OCI-LY3 (cell line): ENCODE measurements around the gene ALDOC.

Source experiments
- H2AFZ ChIP-seq: fragments of 200-600, 300-600 bp; shearing (Covaris generic); 2 replicates; pipeline ENCODE4 v1.6.0; 2014; ENCODE audit warnings: antibody characterized with exemption, low read depth, low read length
- H3K27ac ChIP-seq: fragments of 200-600, 300-600 bp; sonication (generic); 2 replicates; pipeline ENCODE4 v1.5.1; 2014; ENCODE audit warnings: mild to moderate bottlenecking, low read length, moderate library complexity, mixed read lengths
- H3K27me3 ChIP-seq: fragments of 200-600, 300-600 bp; sonication (generic); 2 replicates; pipeline ENCODE4 v1.6.1; 2014; ENCODE audit warnings: low read depth, low read length, mixed read lengths
- H3K36me3 ChIP-seq: fragments of 200-600, 300-600 bp; sonication (generic); replicated peaks from 2 replicates; pipeline ENCODE3; 2014; ENCODE audit warnings: low read depth, low read length, mixed read lengths
- H3K4me1 ChIP-seq: fragments of 300-600, 200-600 bp; sonication (generic); 2 replicates; pipeline ENCODE4 v1.6.1; 2014; ENCODE audit warnings: low read length, mixed read lengths
- H3K4me2 ChIP-seq: fragments of 200-600, 300-600 bp; sonication (generic); 2 replicates; pipeline ENCODE4 v1.6.1; 2014; ENCODE audit warnings: low read length, mixed read lengths
- H3K4me3 ChIP-seq: fragments of 300-600, 200-600 bp; sonication (generic); 2 replicates; pipeline ENCODE4 v1.5.1; 2014; ENCODE audit warnings: antibody characterized with exemption, mild to moderate bottlenecking, low read length, moderate library complexity
- H3K79me2 ChIP-seq: fragments of 300-600, 200-600 bp; shearing (Covaris generic); 2 replicates; pipeline ENCODE4 v1.6.1; 2014; ENCODE audit warnings: mild to moderate bottlenecking, low read length, mixed read lengths
- H3K9ac ChIP-seq: fragments of 300-600, 200-600 bp; shearing (Covaris generic); 2 replicates; pipeline ENCODE4 v1.6.0; 2014; ENCODE audit warnings: mild to moderate bottlenecking, low read length, moderate library complexity
- H3K9me3 ChIP-seq: fragments of 200-600, 300-600 bp; shearing (Covaris generic); 2 replicates; pipeline ENCODE4 v1.6.1; 2014; ENCODE audit warnings: low read length, mixed read lengths; ENCODE audit not compliant: insufficient read depth
- H4K20me1 ChIP-seq: fragments of 200-600, 300-600 bp; sonication (generic); 2 replicates; pipeline ENCODE4 v1.6.1; 2016; ENCODE audit warnings: low read length, mixed read lengths; ENCODE audit not compliant: insufficient read depth
- EZH2phosphoT487 ChIP-seq: fragments of 200-600 bp; shearing (Covaris generic); IDR thresholded peaks from 2 replicates; pipeline ENCODE4 v1.6.1; 2018; ENCODE audit warnings: antibody characterized with exemption, mixed run types, low read depth
- TF ChIP-seq, protein P1 (sequence below): fragments of 200-600, 300-600 bp; sonication (generic); IDR thresholded peaks from 2 replicates; pipeline ENCODE4 v1.5.1; 2014; ENCODE audit warnings: antibody characterized with exemption, low read length, low read depth

Gene ALDOC

DNA sequence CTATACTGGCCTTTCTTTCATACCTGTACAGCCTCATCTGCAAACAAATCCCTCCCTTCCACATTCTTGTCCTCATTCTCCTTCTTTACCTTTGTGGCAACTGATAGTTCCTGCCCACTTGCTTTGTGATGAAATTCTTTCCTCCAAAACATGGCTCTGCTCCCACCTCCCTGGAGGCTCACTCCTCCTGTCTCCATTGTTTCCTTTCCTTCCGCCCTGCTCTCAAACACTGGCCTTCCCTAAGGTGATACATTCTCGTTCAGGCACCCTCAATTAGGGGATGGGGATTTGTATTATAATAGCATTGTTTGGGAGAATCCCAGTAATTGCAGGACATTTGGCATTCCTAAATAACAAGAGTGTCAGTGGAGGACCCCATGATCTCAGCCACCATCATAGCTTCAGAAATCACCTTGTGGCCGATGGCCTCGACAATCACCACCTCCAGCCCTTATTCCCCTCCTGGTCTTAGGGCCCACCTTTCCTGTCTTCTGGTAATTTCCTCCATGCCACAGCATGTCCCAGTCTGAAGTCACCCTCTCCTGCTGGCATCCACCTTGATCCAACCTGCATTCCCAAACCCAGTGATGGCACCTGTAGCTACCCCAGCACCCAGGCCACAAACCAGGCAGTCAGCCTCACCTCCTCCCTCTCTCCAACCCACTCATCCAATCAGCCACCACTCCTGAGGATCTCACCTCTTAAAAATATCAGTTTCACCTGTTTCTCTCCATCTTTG lies 32.1 kb downstream of the ALDOC start:
- H3K27ac ChIP-seq: 0 out of 2 replicates have a peak overlapping the region, but pooled peaks have one; percentile 8
- H3K27me3 ChIP-seq: no peaks in the 10 kb centered on the region
- TF ChIP-seq EZH2phosphoT487: no peak
- TF ChIP-seq, protein P1, sequence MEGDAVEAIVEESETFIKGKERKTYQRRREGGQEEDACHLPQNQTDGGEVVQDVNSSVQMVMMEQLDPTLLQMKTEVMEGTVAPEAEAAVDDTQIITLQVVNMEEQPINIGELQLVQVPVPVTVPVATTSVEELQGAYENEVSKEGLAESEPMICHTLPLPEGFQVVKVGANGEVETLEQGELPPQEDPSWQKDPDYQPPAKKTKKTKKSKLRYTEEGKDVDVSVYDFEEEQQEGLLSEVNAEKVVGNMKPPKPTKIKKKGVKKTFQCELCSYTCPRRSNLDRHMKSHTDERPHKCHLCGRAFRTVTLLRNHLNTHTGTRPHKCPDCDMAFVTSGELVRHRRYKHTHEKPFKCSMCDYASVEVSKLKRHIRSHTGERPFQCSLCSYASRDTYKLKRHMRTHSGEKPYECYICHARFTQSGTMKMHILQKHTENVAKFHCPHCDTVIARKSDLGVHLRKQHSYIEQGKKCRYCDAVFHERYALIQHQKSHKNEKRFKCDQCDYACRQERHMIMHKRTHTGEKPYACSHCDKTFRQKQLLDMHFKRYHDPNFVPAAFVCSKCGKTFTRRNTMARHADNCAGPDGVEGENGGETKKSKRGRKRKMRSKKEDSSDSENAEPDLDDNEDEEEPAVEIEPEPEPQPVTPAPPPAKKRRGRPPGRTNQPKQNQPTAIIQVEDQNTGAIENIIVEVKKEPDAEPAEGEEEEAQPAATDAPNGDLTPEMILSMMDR: no peak
- no peak overlapping the region for H3K9ac ChIP-seq
- no peak overlapping the region for H3K4me2 ChIP-seq
- no peaks in the 10 kb centered on the region for H4K20me1 ChIP-seq
- H2AFZ ChIP-seq: no peak overlapping the region
- peaks cover 46% of the 10 kb centered on the region for H3K4me1 ChIP-seq
- H3K9me3 ChIP-seq: no peaks in the 10 kb centered on the region
- H3K79me2 ChIP-seq: peaks cover 27% of the 10 kb centered on the region
- H3K4me3 ChIP-seq: no peak overlapping the region
- H3K36me3 ChIP-seq: peaks cover 34% of the 10 kb centered on the region

DNA sequence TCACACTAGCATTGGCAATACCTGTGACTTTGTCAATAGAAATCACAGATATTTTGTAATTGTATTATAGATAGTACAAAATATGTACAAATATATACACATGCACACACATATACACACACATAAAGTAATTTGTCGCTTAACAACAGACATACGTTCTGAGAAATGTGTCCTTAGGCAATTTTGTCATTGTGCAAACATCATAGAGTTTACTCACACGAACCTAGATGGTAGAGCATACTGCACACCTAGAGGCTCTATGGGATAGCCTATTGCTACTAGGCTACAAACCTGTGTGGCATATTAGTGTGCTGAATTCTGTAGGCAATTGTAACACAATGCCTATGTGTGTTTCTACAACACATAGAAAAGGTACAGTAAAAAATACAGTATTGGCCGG lies 35.3 kb downstream of the ALDOC start:
- Histone ChIP-seq H2AFZ (no peak overlapping the region), H3K4me3 (no peak overlapping the region), H3K36me3 (peaks cover 14% of the 10 kb centered on the region), H3K27me3 (no peaks in the 10 kb centered on the region), H3K79me2 (no peaks in the 10 kb centered on the region), H3K4me2 (no peak overlapping the region), H3K27ac (no peak overlapping the region), H4K20me1 (no peaks in the 10 kb centered on the region), H3K9me3 (no peaks in the 10 kb centered on the region), H3K4me1 (peaks cover 36% of the 10 kb centered on the region), H3K9ac (no peak overlapping the region)
- TF ChIP-seq EZH2phosphoT487: no peak
- TF ChIP-seq, protein P1: no peak

DNA sequence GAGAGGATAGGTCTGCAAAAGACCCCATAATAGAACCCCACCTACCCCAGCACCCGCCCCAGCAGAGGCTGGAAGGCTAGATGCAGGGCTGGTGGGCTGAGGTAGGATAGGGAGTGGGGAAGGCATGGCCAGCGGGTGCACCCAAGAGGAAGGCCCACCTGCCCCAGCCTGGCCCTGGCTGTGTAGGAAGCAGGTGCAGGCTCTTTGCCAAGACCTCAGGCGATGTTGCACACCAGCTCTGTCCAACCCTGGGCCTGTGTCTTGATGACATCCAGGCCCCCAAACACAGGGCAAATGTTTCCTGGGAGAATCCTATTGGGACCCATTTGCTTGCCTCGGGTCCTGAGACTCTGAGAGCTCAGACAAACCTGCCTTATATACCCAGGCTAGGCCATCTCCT lies 36.5 kb downstream of the ALDOC start:
- Histone ChIP-seq H2AFZ (no peak overlapping the region), H3K9me3 (no peaks in the 10 kb centered on the region), H3K27me3 (no peaks in the 10 kb centered on the region), H3K27ac (no peak overlapping the region), H3K9ac (no peak overlapping the region), H3K36me3 (peaks cover 3% of the 10 kb centered on the region), H3K4me1 (peaks cover 36% of the 10 kb centered on the region), H3K4me2 (no peak overlapping the region), H3K79me2 (no peaks in the 10 kb centered on the region), H4K20me1 (no peaks in the 10 kb centered on the region), H3K4me3 (no peak overlapping the region)
- TF ChIP-seq EZH2phosphoT487: no peak
- TF ChIP-seq, protein P1: no peak

DNA sequence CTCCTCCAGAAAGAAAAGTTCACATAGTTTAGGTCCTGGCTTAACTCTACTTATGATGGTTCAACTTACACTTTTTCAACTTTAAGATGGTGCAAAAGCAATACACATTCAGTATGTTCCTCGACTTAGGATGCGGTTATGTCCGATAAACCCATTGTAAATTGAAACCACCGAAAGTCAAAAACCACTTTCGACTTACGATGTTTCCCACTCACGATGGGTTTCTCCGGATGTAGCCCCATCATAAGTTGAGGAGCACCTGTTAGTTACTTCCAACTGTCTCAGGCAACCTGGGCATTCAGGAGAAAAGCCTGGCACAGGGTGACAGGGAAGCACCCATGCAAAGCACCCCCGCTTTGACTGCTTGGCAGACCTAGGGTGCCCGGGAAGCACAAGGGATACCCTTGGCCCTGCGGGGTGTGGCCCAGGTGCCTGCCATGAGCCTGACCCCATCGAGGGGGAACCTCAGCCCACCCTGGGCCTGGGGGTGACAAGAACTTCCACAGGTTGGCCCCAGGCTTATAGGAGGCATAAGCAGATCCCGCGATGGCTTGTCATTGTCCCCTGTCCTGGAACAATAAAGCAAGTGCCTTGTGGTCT lies 38.3 kb downstream of the ALDOC start:
- no peaks in the 10 kb centered on the region for H4K20me1 ChIP-seq
- H3K79me2 ChIP-seq: no peaks in the 10 kb centered on the region
- H3K36me3 ChIP-seq: no peaks in the 10 kb centered on the region
- peak overlapping the region; percentile 51 for H3K4me2 ChIP-seq
- H3K27me3 ChIP-seq: no peaks in the 10 kb centered on the region
- H3K9me3 ChIP-seq: no peaks in the 10 kb centered on the region
- TF ChIP-seq, protein P1: no peak
- no peak for TF ChIP-seq EZH2phosphoT487
- no peak overlapping the region for H3K9ac ChIP-seq
- H3K4me3 ChIP-seq: peak overlapping the region; percentile 24; the same call in 1 of the 2 replicates
- no peak overlapping the region for H2AFZ ChIP-seq
- H3K4me1 ChIP-seq: peaks cover 23% of the 10 kb centered on the region
- H3K27ac ChIP-seq: no peak overlapping the region
